Measurements from ENCODE around the gene CXCR6. TPM values are rescaled to one million over a fixed set of nuclear protein-coding genes. Genes with fewer than 3 reads are reported as not detected.

CXCR6 gene
- total RNA-seq, 1 experiment from 2014 or later = not detected

- no peak overlapping the region for H3K27ac Mint-ChIP-seq
- TF ChIP-seq CTCF (conservative IDR thresholded peaks at IDR 0.05) = no peak
Observed at GRCh38 chr3:45896956-45897355, 46.3 kb upstream of the CXCR6 start.

More at GRCh38 chr3:45896956-45897355, 46.3 kb upstream of the CXCR6 start:
- Histone ChIP-seq H2BK12ac (ENCODE audit: insufficient read length, low read depth, low read length) (no peak overlapping the region), H3K23ac (ENCODE audit: insufficient read length, low read depth, low read length) (no peak overlapping the region), H3K14ac (ENCODE audit: insufficient read depth, low read length) (no peak overlapping the region), H3K56ac (ENCODE audit: insufficient read length, low read depth, low read length) (no peak overlapping the region), H3K23me2 (ENCODE audit: insufficient read length, low read depth, low read length, poor library complexity, severe bottlenecking) (no peaks in the 10 kb centered on the region), H2BK5ac (ENCODE audit: insufficient read length, low read length) (no peak overlapping the region), H2AK5ac (ENCODE audit: insufficient read length, low read length) (no peak overlapping the region), H3K79me2 (ENCODE audit: insufficient read depth, low read length) (no peaks in the 10 kb centered on the region), H3K9ac (ENCODE audit: extremely low read depth, insufficient read length, low read length) (no peak overlapping the region), H4K20me1 (ENCODE audit: control insufficient read depth, insufficient read depth, insufficient read length) (no peaks in the 10 kb centered on the region), H3K4me2 (ENCODE audit: insufficient read depth, insufficient read length, low read length) (no peak overlapping the region), H3K4me1 (ENCODE audit: insufficient read depth, low read length) (no peaks in the 10 kb centered on the region), H3K9me3 (ENCODE audit: control insufficient read depth, low read depth, low read length) (no peaks in the 10 kb centered on the region), H4K5ac (ENCODE audit: insufficient read length, low read depth, low read length) (no peak overlapping the region), H3K27ac (ENCODE audit: insufficient read length, low read depth, low read length) (no peak overlapping the region), H2BK20ac (ENCODE audit: low read depth, low read length, poor library complexity, severe bottlenecking) (no peak overlapping the region), H4K8ac (replicated peaks; ENCODE audit: insufficient read length, low read depth, low read length) (no peak overlapping the region), H3K4ac (ENCODE audit: low read depth, low read length) (no peak overlapping the region), H2BK120ac (ENCODE audit: low read depth, low read length, poor library complexity, severe bottlenecking) (no peak overlapping the region), H3K27me3 (ENCODE audit: insufficient read depth, low read length) (no peaks in the 10 kb centered on the region), H3K79me1 (ENCODE audit: insufficient read depth, low read depth, low read length, poor library complexity, severe bottlenecking) (no peaks in the 10 kb centered on the region), H3T11ph (ENCODE audit: low read length) (no peak overlapping the region), H4K91ac (ENCODE audit: insufficient read length, low read depth, low read length) (no peak overlapping the region), H3K18ac (ENCODE audit: insufficient read length, low read depth, low read length) (no peak overlapping the region), H2BK15ac (ENCODE audit: low read depth, low read length) (no peak overlapping the region), H2AFZ (ENCODE audit: low read length) (no peak overlapping the region)
- no peaks in the 10 kb centered on the region for H3K36me3 Mint-ChIP-seq (ENCODE audit: insufficient read depth in 1 of 3, low read depth in 3 of 3)
- H3K27me3 Mint-ChIP-seq (ENCODE audit: low read depth) = peaks cover 7% of the 10 kb centered on the region
- no CpG with 5 or more reads among the region's 3 CpGs for WGBS (ENCODE audit: extremely low coverage, insufficient read length, low lambda C conversion rate)
- H3K4me3 Mint-ChIP-seq = no peak overlapping the region
- no peak for DNase-seq
- peaks cover 6% of the 10 kb centered on the region in 2 experiments; a peak in 3 of 4 replicates for H3K4me1 Mint-ChIP-seq
- H3K9me3 Mint-ChIP-seq = no peaks in the 10 kb centered on the region

All from H9 (cell line).